Measurements from ENCODE around the gene BCAS3. TPM values are rescaled to one million over a fixed set of nuclear protein-coding genes. Genes with fewer than 3 reads are reported as not detected.

The BCAS3 gene
- total RNA-seq, 4 donors from 2014 or later = 18.2 to 60.6 (median 23.4) TPM

DNA sequence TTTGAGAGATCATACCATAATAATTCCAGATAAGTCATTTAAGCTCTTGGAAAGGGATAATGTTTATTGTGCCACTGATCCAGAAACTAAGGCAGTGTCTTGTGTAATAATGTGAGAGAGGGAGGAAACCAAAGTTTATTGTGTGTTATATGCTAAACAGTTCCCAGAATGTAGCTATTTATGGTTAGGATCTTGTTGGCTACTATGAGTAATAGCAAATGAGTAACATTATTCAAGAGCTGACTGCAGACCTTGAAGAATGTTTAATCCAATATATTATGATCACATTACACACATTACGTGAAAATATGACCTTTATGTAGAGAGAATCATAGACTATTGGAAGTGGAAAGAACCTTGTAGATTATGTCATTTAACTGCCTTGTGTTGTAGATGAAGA is 139.5 kb downstream of the BCAS3 start:
- DNase-seq (no peak), ATAC-seq (no peak)
- Histone ChIP-seq H3K4me1 (peaks cover 0 to 7% of the 10 kb centered on the region in 2 donors), H3K9me3 (no peaks in the 10 kb centered on the region), H3K27ac (no peak overlapping the region), H3K4me3 (no peak overlapping the region), H3K27me3 (no peaks in the 10 kb centered on the region), H3K36me3 (no peaks in the 10 kb centered on the region)
- in situ Hi-C loops (cut with MboI; ENCODE audit: low sequenced_read_pairs in 4 of 4) (no loop called here), intact Hi-C loops (cut with DNase I; ENCODE audit: low total_unique reads) (no loop called here)
- TF ChIP-seq, protein P1, sequence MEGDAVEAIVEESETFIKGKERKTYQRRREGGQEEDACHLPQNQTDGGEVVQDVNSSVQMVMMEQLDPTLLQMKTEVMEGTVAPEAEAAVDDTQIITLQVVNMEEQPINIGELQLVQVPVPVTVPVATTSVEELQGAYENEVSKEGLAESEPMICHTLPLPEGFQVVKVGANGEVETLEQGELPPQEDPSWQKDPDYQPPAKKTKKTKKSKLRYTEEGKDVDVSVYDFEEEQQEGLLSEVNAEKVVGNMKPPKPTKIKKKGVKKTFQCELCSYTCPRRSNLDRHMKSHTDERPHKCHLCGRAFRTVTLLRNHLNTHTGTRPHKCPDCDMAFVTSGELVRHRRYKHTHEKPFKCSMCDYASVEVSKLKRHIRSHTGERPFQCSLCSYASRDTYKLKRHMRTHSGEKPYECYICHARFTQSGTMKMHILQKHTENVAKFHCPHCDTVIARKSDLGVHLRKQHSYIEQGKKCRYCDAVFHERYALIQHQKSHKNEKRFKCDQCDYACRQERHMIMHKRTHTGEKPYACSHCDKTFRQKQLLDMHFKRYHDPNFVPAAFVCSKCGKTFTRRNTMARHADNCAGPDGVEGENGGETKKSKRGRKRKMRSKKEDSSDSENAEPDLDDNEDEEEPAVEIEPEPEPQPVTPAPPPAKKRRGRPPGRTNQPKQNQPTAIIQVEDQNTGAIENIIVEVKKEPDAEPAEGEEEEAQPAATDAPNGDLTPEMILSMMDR (IDR thresholded peaks at IDR 0.05 in 4 of 5, conservative IDR thresholded peaks at IDR 0.05 in 1 of 5) = no peak
- TF ChIP-seq POLR2A (IDR thresholded peaks at IDR 0.05) = no peak

DNA sequence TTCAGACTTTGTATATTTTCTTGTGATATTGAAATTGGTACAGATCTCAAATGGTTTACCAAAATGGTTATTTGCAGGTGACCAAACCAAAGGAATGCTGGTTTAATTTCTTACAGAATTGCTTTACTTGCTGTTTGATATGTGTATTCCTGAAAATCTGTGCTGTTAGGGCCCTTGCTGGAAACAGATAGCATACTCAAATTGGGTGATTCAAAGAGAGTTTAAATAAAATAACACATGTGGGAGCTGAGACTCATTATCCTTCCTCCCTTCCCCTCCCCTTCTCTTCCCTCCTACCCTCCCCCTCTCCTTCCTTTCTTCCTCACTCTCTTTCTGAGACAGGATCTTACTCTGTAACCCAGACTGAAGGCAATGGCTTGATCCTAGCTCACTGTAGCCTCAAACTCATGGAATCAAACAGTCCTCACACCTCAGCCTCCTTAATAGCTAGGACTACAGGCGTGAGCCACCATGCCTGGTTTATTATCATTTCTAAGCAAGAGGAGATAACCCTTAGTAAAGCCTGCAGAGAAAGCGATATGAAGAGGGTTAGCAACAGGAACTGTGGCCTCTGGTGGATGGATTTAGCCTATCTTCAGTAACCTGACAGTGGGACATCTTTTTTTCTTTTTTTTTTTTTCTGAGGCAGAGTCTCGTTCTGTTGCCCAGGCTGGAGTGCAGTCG is 141.9 kb downstream of the BCAS3 start:
- H3K36me3 ChIP-seq = no peaks in the 10 kb centered on the region
- in situ Hi-C loops (cut with MboI; ENCODE audit: low sequenced_read_pairs in 4 of 4) = no loop called here
- TF ChIP-seq POLR2A (IDR thresholded peaks at IDR 0.05) = no peak
- TF ChIP-seq, protein P1 (IDR thresholded peaks at IDR 0.05 in 4 of 5, conservative IDR thresholded peaks at IDR 0.05 in 1 of 5) = no peak
- no peak overlapping the region for H3K4me3 ChIP-seq
- H3K27ac ChIP-seq = no peak overlapping the region
- peaks cover 0 to 7% of the 10 kb centered on the region in 2 donors for H3K4me1 ChIP-seq
- no peak for ATAC-seq
- DNase-seq = no peak
- intact Hi-C loops (cut with DNase I; ENCODE audit: low total_unique reads) = no loop called here
- no peaks in the 10 kb centered on the region for H3K27me3 ChIP-seq
- H3K9me3 ChIP-seq = no peaks in the 10 kb centered on the region

DNA sequence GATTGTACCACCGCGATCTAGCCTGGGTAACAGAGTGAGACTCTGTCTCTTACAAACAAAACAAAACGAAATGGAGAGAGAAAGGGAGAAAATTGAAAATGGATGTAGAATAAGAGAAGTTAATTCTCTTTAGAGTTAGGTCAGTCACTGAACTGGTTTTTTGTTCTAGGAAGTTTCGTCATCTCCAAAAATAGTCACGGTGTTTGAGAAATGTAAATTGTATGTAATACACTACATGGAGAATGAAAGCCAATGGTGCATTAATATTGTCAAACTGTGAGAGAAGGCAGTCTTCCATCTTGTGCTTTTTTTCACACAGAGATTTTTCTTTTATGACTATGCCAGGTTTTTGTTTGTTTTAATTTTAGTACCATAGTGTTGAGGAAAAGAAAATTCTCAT is 145.9 kb downstream of the BCAS3 start:
- H3K36me3 ChIP-seq = no peaks in the 10 kb centered on the region
- H3K27me3 ChIP-seq = no peaks in the 10 kb centered on the region
- in situ Hi-C loops (cut with MboI; ENCODE audit: low sequenced_read_pairs in 4 of 4) = no loop called here
- peaks cover 0 to 6% of the 10 kb centered on the region in 2 donors for H3K4me1 ChIP-seq
- no peak for TF ChIP-seq POLR2A (IDR thresholded peaks at IDR 0.05)
- TF ChIP-seq, protein P1 (IDR thresholded peaks at IDR 0.05 in 4 of 5, conservative IDR thresholded peaks at IDR 0.05 in 1 of 5) = no peak
- H3K27ac ChIP-seq = no peak overlapping the region
- H3K9me3 ChIP-seq = no peaks in the 10 kb centered on the region
- intact Hi-C loops (cut with DNase I; ENCODE audit: low total_unique reads) = no loop called here
- ATAC-seq (no peak), DNase-seq (no peak)
- no peak overlapping the region for H3K4me3 ChIP-seq

DNA sequence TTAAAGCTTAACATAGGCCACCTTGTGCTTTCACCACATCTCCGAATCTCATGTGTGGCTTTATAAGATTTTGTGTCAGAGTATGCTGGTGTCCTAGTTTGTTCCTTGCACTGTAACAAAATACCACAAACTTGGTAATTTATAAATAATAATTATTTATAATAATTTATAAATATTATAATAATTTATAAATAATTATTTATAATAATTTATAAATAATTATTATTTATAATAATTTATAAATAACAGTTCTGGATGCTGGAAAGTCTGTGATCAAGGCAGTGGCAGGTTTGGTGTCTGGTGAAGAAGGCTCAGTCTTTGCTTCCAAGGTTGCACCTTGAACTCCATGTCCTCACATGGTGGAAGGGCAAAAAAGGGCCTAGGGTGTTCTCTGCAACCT is 147.7 kb downstream of the BCAS3 start:
- in situ Hi-C loops (cut with MboI; ENCODE audit: low sequenced_read_pairs in 4 of 4) (no loop called here), intact Hi-C loops (cut with DNase I; ENCODE audit: low total_unique reads) (no loop called here)
- no peak for TF ChIP-seq POLR2A (IDR thresholded peaks at IDR 0.05)
- TF ChIP-seq, protein P1 (IDR thresholded peaks at IDR 0.05 in 4 of 5, conservative IDR thresholded peaks at IDR 0.05 in 1 of 5) = no peak

DNA sequence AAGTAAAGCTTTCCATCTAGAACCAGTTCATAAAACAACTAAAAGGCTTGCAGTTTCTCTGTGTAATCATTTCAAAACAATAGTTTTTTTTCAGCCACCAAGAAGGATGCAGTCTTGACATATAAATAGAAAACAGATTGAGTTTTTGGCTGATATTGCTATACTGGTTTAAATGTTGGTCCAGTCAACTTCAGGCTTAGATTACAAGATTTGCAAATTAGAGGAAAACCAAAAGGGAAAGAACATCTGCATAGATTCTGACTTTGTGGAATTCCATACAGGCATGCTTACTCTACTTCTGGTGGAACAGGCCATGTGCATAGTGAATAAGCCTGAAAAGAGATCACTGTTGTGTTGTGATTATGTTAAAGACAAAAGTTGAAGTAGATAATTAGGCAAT is 150.3 kb downstream of the BCAS3 start:
- TF ChIP-seq, protein P1 (IDR thresholded peaks at IDR 0.05 in 4 of 5, conservative IDR thresholded peaks at IDR 0.05 in 1 of 5) = no peak
- TF ChIP-seq POLR2A (IDR thresholded peaks at IDR 0.05) = no peak
- no peak overlapping the region for H3K4me3 ChIP-seq
- in situ Hi-C loops (cut with MboI; ENCODE audit: low sequenced_read_pairs in 4 of 4) = no loop called here
- peaks cover 0 to 6% of the 10 kb centered on the region in 2 donors for H3K4me1 ChIP-seq
- H3K27ac ChIP-seq = no peak overlapping the region
- intact Hi-C loops (cut with DNase I; ENCODE audit: low total_unique reads) = no loop called here
- ATAC-seq (no peak), DNase-seq (no peak)
- H3K9me3 ChIP-seq = no peaks in the 10 kb centered on the region
- no peaks in the 10 kb centered on the region for H3K27me3 ChIP-seq
- H3K36me3 ChIP-seq = no peaks in the 10 kb centered on the region

More for the DNA sequence above, 147.7 kb downstream of the BCAS3 start:
- Histone ChIP-seq H3K27me3 (no peaks in the 10 kb centered on the region), H3K27ac (no peak overlapping the region), H3K36me3 (no peaks in the 10 kb centered on the region), H3K4me1 (peaks cover 0 to 6% of the 10 kb centered on the region in 2 donors), H3K4me3 (no peak overlapping the region), H3K9me3 (no peaks in the 10 kb centered on the region)
- no peak for DNase-seq
- ATAC-seq = no peak
